ENCODE results near the gene PIN1.

Gene PIN1

GRCh38 chr19:9868983-9869617, 34.0 kb downstream of the PIN1 start:
- no peak for TF ChIP-seq CTCF (IDR thresholded peaks at IDR 0.05; ENCODE audit: low read depth, low read length, missing control alignments)
- Histone ChIP-seq H3K27me3 (replicated peaks) (no peaks in the 10 kb centered on the region), H3K36me3 (replicated peaks) (no peaks in the 10 kb centered on the region), H3K27ac (no peak overlapping the region), H3K4me3 (ENCODE audit: low read depth, low read length) (no peak overlapping the region)
- DNase-seq = no peak
- in situ Hi-C loops (cut with HindIII; ENCODE audit: low pct_ligation_motif_present, low sequenced_read_pairs) = no loop called here

- H3K4me3 ChIP-seq (ENCODE audit: low read depth, low read length) = no peak overlapping the region
- H3K36me3 ChIP-seq (replicated peaks) = no peaks in the 10 kb centered on the region
- in situ Hi-C loops (cut with HindIII; ENCODE audit: low pct_ligation_motif_present, low sequenced_read_pairs) = no loop called here
- TF ChIP-seq CTCF (IDR thresholded peaks at IDR 0.05; ENCODE audit: low read depth, low read length, missing control alignments) = no peak
- no peak for DNase-seq
- no peaks in the 10 kb centered on the region for H3K27me3 ChIP-seq (replicated peaks)
- no peak overlapping the region for H3K27ac ChIP-seq
Measured at GRCh38 chr19:9871626-9872338, 36.7 kb downstream of the PIN1 start.

- TF ChIP-seq CTCF (IDR thresholded peaks at IDR 0.05; ENCODE audit: low read depth, low read length, missing control alignments) = no peak
Measured at GRCh38 chr19:9872618-9873242, 37.6 kb downstream of the PIN1 start.

GRCh38 chr19:9875031-9875627, 40.0 kb downstream of the PIN1 start:
- in situ Hi-C loops (cut with HindIII; ENCODE audit: low pct_ligation_motif_present, low sequenced_read_pairs) = no loop called here
- Histone ChIP-seq H3K4me3 (ENCODE audit: low read depth, low read length) (no peak overlapping the region), H3K27me3 (replicated peaks) (no peaks in the 10 kb centered on the region), H3K36me3 (replicated peaks) (no peaks in the 10 kb centered on the region), H3K27ac (no peak overlapping the region)
- no peak for DNase-seq
- no peak for TF ChIP-seq CTCF (IDR thresholded peaks at IDR 0.05; ENCODE audit: low read depth, low read length, missing control alignments)

More at GRCh38 chr19:9872618-9873242, 37.6 kb downstream of the PIN1 start:
- Histone ChIP-seq H3K4me3 (ENCODE audit: low read depth, low read length) (no peak overlapping the region), H3K27ac (no peak overlapping the region), H3K36me3 (replicated peaks) (no peaks in the 10 kb centered on the region), H3K27me3 (replicated peaks) (no peaks in the 10 kb centered on the region)
- DNase-seq = no peak
- in situ Hi-C loops (cut with HindIII; ENCODE audit: low pct_ligation_motif_present, low sequenced_read_pairs) = no loop called here

- in situ Hi-C loops (cut with HindIII; ENCODE audit: low pct_ligation_motif_present, low sequenced_read_pairs) = no loop called here
- H3K27ac ChIP-seq = no peak overlapping the region
- TF ChIP-seq CTCF (IDR thresholded peaks at IDR 0.05; ENCODE audit: low read depth, low read length, missing control alignments) = no peak
- DNase-seq = no peak
- H3K27me3 ChIP-seq (replicated peaks) = no peaks in the 10 kb centered on the region
- H3K36me3 ChIP-seq (replicated peaks) = no peaks in the 10 kb centered on the region
- no peak overlapping the region for H3K4me3 ChIP-seq (ENCODE audit: low read depth, low read length)
Measured at GRCh38 chr19:9875796-9876195, 40.7 kb downstream of the PIN1 start.

Measured in brain microvascular endothelial cell (primary cell).